IMR-90 (cell line): ENCODE results near the gene RBM28. TPM values are rescaled to one million over a fixed set of nuclear protein-coding genes. Genes with fewer than 3 reads are reported as not detected.

Experiments
- ATAC-seq: fragments of 200-7000 bp; cut with Tn5 transposase; 2 replicates; pipeline ENCODE4 v1.9.1; 2020; ENCODE audit warnings: low read depth, mild to moderate bottlenecking, moderate library complexity
- BruUV-seq: library from RNA; stranded (reverse); fragments of 400-500 nt; replicated peaks from 2 replicates; lab custom pipeline; 2021; lab: Mats Ljungman, UMichigan
- CTCF ChIA-PET: fragments of 300-600 bp; formaldehyde crosslinking; extraction: SDS; loops from one replicate; lab custom pipeline; 2021; ENCODE audit warnings: antibody characterized with exemption; lab: Yijun Ruan, JAX
- POLR2A ChIA-PET: fragments of 300-600 bp; sonication (Branson Sonifier 250); formaldehyde crosslinking; loops from one replicate; lab custom pipeline; 2022; ENCODE audit warnings: antibody characterized with exemption; ENCODE audit not compliant: unreplicated experiment; lab: Charles Lee
- DNase-seq: peaks from one replicate; pipeline ENCODE4 v3.0.0; 2013
- H2AFZ ChIP-seq: replicated peaks from 2 replicates; pipeline ENCODE3; 2013; ENCODE audit warnings: low read length, mild to moderate bottlenecking; ENCODE audit not compliant: poor library complexity
- H2AK5ac ChIP-seq: 2 replicates; pipeline ENCODE4 v1.6.1; 2013; ENCODE audit warnings: low read depth, low read length, inconsistent platforms
- H2AK9ac ChIP-seq: replicated peaks from 2 replicates; pipeline ENCODE3; 2013; ENCODE audit warnings: mild to moderate bottlenecking, low read depth, low read length, moderate library complexity; ENCODE audit not compliant: poor library complexity
- H2BK120ac ChIP-seq: 2 replicates; pipeline ENCODE4 v1.6.1; 2013; ENCODE audit warnings: low read depth, low read length, inconsistent platforms
- H2BK15ac ChIP-seq: 3 replicates; pipeline ENCODE4 v1.6.1; 2013; ENCODE audit warnings: low read depth, low read length, inconsistent platforms
- H2BK20ac ChIP-seq: 2 replicates; pipeline ENCODE4 v1.6.1; 2013; ENCODE audit warnings: low read depth, mild to moderate bottlenecking, inconsistent platforms, low read length, moderate library complexity
- H2BK5ac ChIP-seq: 2 replicates; pipeline ENCODE4 v1.6.1; 2013; ENCODE audit warnings: mild to moderate bottlenecking, low read depth, low read length, inconsistent platforms; ENCODE audit not compliant: poor library complexity, severe bottlenecking
- H3K14ac ChIP-seq: replicated peaks from 2 replicates; pipeline ENCODE4 v1.6.1; 2013; ENCODE audit warnings: low read depth, low read length, inconsistent platforms
- H3K18ac ChIP-seq: 2 replicates; pipeline ENCODE4 v1.6.1; 2013; ENCODE audit warnings: low read depth, low read length, control low read depth
- H3K23ac ChIP-seq: 2 replicates; pipeline ENCODE4 v1.6.1; 2013; ENCODE audit warnings: low read depth, low read length, inconsistent platforms
- H3K27ac ChIP-seq: 2 replicates; pipeline ENCODE4 v1.5.1; 2013; ENCODE audit warnings: mild to moderate bottlenecking, control low read depth, low read length; ENCODE audit not compliant: insufficient read depth
- H3K27me3 ChIP-seq: 2 replicates; pipeline ENCODE4 v1.6.1; 2013; ENCODE audit warnings: low read length; ENCODE audit not compliant: control insufficient read depth, insufficient read depth
- H3K36me3 ChIP-seq: 2 replicates; pipeline ENCODE4 v1.6.1; 2013; ENCODE audit warnings: low read length, mixed read lengths; ENCODE audit not compliant: control insufficient read depth, insufficient read depth
- H3K4ac ChIP-seq: 2 replicates; pipeline ENCODE4 v1.6.1; 2013; ENCODE audit warnings: low read depth, low read length, inconsistent platforms
- H3K4me1 ChIP-seq: 2 replicates; pipeline ENCODE4 v1.6.1; 2013; ENCODE audit warnings: low read length, mixed read lengths; ENCODE audit not compliant: control insufficient read depth, insufficient read depth
- H3K4me2 ChIP-seq: 2 replicates; pipeline ENCODE4 v1.6.1; 2013; ENCODE audit warnings: low read depth, mild to moderate bottlenecking, control low read depth, low read length, moderate library complexity
- H3K4me3 ChIP-seq: 2 replicates; pipeline ENCODE4 v1.5.1; 2013; ENCODE audit warnings: low read depth, mild to moderate bottlenecking, control low read depth, low read length, moderate library complexity; ENCODE audit not compliant: insufficient read depth
- H3K56ac ChIP-seq: 2 replicates; pipeline ENCODE4 v1.6.1; 2013; ENCODE audit warnings: low read length, inconsistent platforms; ENCODE audit not compliant: insufficient read depth; ENCODE audit errors: extremely low read depth
- H3K79me1 ChIP-seq, 2 experiments: 2 replicates each; pipeline ENCODE4 v1.6.1; 2013; ENCODE audit warnings: low read length in 2 of 2, inconsistent platforms in 1 of 2, low read depth in 1 of 2
- H3K9ac ChIP-seq: 2 replicates; pipeline ENCODE4 v1.6.1; 2013; ENCODE audit warnings: low read depth, low read length, control low read depth
- H3K9me1 ChIP-seq: 2 replicates; pipeline ENCODE4 v1.6.1; 2013; ENCODE audit warnings: low read length, inconsistent platforms; ENCODE audit not compliant: insufficient read depth
- H3K9me3 ChIP-seq: 2 replicates; pipeline ENCODE4 v1.6.1; 2013; ENCODE audit warnings: low read length; ENCODE audit not compliant: control insufficient read depth, insufficient read depth
- H4K20me1 ChIP-seq: 2 replicates; pipeline ENCODE4 v1.6.1; 2013; ENCODE audit warnings: low read length, inconsistent platforms; ENCODE audit not compliant: insufficient read depth
- H4K5ac ChIP-seq: 2 replicates; pipeline ENCODE4 v1.6.1; 2013; ENCODE audit warnings: mild to moderate bottlenecking, low read depth, low read length, control low read depth
- H4K8ac ChIP-seq, 2 experiments: 2 replicates each; pipeline ENCODE4 v1.6.1; 2013; ENCODE audit warnings: low read depth in 2 of 2, low read length in 2 of 2, control low read depth in 1 of 2, inconsistent platforms in 1 of 2
- H4K91ac ChIP-seq: 2 replicates; pipeline ENCODE4 v1.6.1; 2013; ENCODE audit warnings: low read depth, low read length, inconsistent platforms; ENCODE audit not compliant: insufficient read depth
- SMC3 ChIP-seq: fragments of 150-350 bp; IDR thresholded peaks from 2 replicates; pipeline ENCODE4 v1.6.1; 2016; ENCODE audit warnings: low read depth, mild to moderate bottlenecking, antibody characterized with exemption, low read length, moderate library complexity
- WGBS, 2 experiments: methylation state at CpG; one replicate each; pipeline versions ENCODE4 v1.1.5 to v1.1.7; 2013; ENCODE audit warnings: missing lambda C conversion rate in 2 of 2; ENCODE audit not compliant: insufficient read length in 1 of 2; ENCODE audit errors: extremely low coverage in 2 of 2; 5-methylcytosine and 5-hydroxymethylcytosine counted together
- dilution Hi-C: fragments of 300-500 bp; cut with HindIII; formaldehyde crosslinking; loops from one replicate; pipeline ENCODE4 v1.14.3; 2018; ENCODE audit warnings: low sequenced_read_pairs; ENCODE audit not compliant: unreplicated experiment
- in situ Hi-C: fragments of 300-500 bp; cut with MboI; formaldehyde crosslinking; loops from 3 replicates; pipeline ENCODE4 v1.14.3; 2019; ENCODE audit warnings: low sequenced_read_pairs, inconsistent platforms, mixed read lengths
- intact Hi-C: fragments of 100-400 bp; cut with micrococcal nuclease; formaldehyde crosslinking; loops from 2 replicates; pipeline ENCODE4 v1.10.0; 2022
- polyA plus RNA-seq, 3 experiments: library from polyadenylated mRNA; depleted of rRNA; stranded (reverse); fragments of >200 nt; gene quantifications; 2 replicates each; pipeline ENCODE4 v1.2.3, GENCODE V29; 2012; ENCODE audit warnings: low replicate concordance in 1 of 3
- total RNA-seq: library from RNA; depleted of rRNA; stranded (reverse); fragments of >200 nt; gene quantifications from 2 replicates; pipeline ENCODE4 v1.2.3, GENCODE V29; 2012

Gene RBM28
- total and polyA plus RNA-seq, 2 of the 4 experiments (the other 2 are of a cell fraction) = 12.4 to 20.4 TPM

DNA sequence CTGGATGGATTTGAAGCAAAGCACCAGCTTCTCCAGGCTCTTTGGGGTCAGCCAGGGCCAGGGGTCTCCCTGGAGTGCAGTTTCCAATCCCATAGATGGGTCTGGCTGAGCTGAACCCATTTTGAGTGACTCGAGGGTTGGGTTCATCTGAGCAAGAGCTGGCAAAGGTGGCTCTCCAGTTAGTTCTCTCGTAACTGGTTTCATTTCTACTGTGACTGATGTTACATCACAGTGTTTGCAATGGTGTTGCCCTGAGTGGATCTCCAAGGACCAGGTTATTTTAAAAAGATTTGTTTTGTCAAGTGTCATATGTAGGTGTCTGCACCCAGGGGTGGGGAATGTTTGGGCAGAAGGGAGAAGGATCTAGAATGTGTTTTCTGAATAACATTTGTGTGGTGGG is 88.4 kb downstream of the RBM28 start:
- DNase-seq (no peak), ATAC-seq (no peak)
- CTCF ChIA-PET = interaction anchor here (1.5 kb wide), 1 partner anchor 19 kb away, joined by 3 read pairs; no protein-coding TSS in a partner anchor
- Histone ChIP-seq H4K20me1 (no peaks in the 10 kb centered on the region), H3K4me2 (peak overlapping the region; percentile 25), H4K8ac (no peak overlapping the region), H2AK9ac (no peak overlapping the region), H2BK15ac (no peak overlapping the region), H3K27ac (no peak overlapping the region), H3K36me3 (no peaks in the 10 kb centered on the region), H3K9me1 (no peaks in the 10 kb centered on the region), H3K56ac (no peak overlapping the region), H4K5ac (no peak overlapping the region), H2AFZ (no peak overlapping the region), H3K27me3 (peaks cover 46% of the 10 kb centered on the region), H2BK5ac (no peak overlapping the region), H3K79me1 (no peaks in the 10 kb centered on the region), H3K4ac (no peak overlapping the region), H3K9ac (no peak overlapping the region), H3K14ac (no peak overlapping the region), H3K18ac (no peak overlapping the region), H3K23ac (no peak overlapping the region), H2BK120ac (no peak overlapping the region), H2AK5ac (no peak overlapping the region), H3K9me3 (no peaks in the 10 kb centered on the region), H3K4me1 (peaks cover 2% of the 10 kb centered on the region; the same call in 1 of the 2 replicates), H4K91ac (no peak overlapping the region), H2BK20ac (no peak overlapping the region), H3K4me3 (no peak overlapping the region)
- POLR2A ChIA-PET = no interaction called here
- WGBS, 2 experiments = 20% methylated on average over 1 of the region's 2 CpGs; no CpG with 5 or more reads in 1 of the 2 experiments
- intact Hi-C loops (no loop called here), dilution Hi-C loops (no loop called here), in situ Hi-C loops (no loop called here)
- no peak for TF ChIP-seq SMC3
- no TSS peak for BruUV-seq
